ELR (cell line): ENCODE measurements around the gene ZNF641.

Experiments
- DNase-seq: peaks from one replicate; pipeline ENCODE4 v3.0.0-alpha.2; 2015; ENCODE audit warnings: low read depth

The ZNF641 gene

DNA sequence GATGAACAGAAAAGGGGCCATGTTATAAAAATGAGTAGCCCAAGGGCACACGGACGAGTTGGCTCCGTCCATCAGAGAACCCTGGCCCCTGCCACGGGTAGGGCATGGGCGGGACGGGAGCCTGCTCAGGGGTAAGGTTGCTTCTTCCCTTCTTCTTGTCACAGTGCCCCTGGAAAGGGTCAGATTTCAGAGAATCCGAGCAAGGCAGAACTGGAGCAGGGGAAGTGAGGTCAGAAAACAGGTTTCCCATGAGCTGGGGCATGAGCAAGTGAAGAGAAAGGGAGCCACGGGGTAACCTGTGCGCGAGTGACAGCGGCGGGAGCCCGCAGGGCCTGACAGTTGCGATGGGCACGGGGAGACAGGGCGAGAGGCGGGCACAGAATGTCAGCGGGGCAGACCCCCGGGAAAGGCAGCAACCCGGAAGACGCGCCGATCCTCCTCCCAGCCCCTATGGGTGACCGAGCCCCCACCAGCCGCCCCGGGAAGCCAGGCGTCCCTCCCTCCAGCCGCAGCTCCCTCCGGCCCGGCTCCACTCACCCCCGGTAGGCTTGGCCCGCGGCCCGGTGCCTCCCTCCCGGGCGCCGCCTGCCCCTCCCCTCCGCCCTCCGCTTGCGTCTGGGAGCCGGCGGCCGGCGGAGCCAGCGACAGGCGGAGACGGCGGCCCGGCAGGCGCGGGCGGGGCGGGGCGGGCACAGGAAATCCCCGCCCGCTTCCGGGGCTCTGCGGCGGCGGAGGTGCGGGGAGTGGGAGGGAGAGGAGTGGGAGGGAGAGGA lies at the start of gene ZNF641:
TSS of gene ZNF641 (minus strand) at position 671 of the 773 bp plus-strand sequence. CDS start 2,829 bp downstream, outside the sequence.
- DNase-seq, result peak; percentile 63

GRCh38 chr12:48390026-48390425 lies 39.3 kb upstream of the ZNF641 start:
- DNase-seq, result no peak

DNA sequence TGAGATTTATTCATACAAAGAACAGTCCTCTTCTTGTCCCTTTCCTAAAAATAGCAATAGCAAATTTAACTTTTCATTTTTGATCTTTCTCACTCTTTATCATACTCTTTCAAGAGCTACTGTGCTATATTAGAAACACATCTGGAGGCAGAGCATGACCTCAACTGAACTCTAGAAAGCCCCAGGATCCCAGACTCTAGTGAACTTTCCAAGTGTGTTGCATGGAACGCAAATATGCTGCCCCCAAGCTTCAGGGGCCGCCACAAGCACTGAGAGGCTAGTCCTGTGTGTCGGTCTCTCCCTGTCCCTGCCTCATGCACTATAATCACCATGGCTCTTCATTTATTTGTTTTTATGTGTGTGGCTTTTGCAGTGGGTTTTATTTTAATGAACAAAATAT lies 38.7 kb upstream of the ZNF641 start:
- no peak for DNase-seq

- peak; percentile 39 for DNase-seq
Observed at GRCh38 chr12:48388938-48389337, 38.2 kb upstream of the ZNF641 start.

DNA sequence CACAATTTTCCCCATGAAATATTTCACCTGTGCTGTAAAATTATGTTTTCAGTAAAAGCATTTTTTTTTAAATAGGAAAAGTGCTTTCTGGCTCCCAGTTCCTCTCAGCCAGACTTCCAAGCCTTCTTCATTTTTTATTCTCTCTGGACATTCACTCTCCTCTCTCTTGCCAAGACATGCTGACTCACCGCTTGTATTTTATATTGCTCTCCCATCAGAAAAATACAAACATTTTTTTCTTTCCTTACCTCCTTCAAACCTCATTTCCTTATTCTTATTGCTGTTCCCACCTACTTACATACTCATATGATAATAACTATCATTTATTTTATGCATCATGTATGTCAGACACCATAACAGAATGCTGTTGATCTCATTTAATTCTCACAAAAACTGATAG lies 37.7 kb upstream of the ZNF641 start:
- DNase-seq, result peak; percentile 14

- DNase-seq, result no peak
Observed at GRCh38 chr12:48380596-48380995, 29.9 kb upstream of the ZNF641 start.

DNA sequence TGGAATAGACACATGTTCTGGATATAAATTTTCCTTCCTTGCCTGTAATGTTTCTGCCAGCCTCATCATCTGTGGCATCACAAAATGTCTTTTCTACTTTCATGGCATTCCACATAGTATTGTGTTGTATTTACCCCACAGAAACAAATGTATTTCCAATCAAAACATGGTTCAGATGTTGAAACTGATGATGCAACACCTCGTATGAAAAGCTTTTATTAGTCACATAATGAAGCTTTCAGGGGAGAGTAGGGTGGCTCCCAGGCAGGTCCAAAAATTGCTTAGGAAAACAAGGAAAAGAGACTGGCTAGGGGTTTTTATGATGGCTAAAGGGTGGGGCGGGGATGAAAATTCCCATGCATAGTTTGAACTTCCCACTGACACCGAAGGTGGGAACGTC lies 29.1 kb upstream of the ZNF641 start:
- no peak for DNase-seq

DNA sequence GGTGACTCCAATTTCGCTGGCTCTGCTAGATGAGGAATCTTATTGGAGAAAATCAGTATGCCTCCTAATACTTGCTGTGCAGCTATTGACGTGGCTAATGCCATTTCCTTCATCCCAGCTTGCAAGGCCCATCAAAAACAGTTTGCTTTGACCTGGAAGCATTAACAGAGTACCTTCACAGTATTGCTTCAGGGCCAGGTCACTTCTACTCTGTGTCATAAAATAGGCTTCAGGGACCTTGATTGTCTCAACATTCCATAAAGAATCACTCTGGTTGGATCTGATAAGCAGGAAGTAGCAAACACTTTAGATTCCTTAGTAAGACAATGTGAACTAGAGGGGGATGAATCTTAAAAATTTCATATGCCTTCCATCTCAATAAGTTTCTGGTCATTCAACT lies 26.9 kb upstream of the ZNF641 start:
- no peak for DNase-seq

DNA sequence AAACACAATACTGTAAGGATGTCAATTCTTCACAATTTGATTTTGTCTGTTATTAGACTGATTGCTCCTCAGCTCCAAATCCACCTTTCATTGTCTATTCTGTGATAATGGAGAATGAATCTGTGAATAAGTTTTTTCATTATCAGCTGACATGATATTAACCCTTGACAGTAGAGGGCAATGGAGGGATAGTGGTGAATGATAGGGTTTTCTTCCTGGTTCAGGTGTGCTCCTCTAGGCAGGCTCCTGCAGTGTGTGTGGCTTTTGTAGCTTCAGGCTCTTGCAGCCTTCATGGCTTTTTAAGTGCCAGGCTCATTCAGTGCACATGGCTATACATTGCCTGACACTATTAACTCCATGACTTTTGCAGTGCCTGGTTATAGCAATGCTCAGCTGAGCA lies 23.4 kb upstream of the ZNF641 start:
- DNase-seq, result no peak

DNA sequence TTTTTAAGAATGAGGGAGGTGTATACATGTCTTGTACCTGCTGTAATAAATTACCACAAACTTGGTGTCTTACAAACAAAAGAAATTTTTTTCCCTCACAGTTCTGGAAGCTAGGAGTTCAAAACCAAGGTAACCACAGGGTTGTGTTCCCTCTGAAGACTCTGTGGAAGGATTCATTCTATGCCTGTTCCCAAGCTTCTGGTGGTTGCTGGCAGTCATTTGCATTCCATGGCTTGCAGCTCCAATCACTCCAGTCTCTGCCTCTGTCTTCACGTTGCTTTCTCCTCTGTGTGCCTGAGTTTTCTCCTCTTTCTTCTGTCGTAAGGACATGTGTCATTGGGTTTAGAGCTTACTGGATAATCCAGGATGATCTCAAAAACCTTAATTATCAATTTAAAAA lies 15.4 kb upstream of the ZNF641 start:
- DNase-seq, result no peak

GRCh38 chr12:48361664-48362339 lies 11.1 kb upstream of the ZNF641 start:
- no peak for DNase-seq

DNA sequence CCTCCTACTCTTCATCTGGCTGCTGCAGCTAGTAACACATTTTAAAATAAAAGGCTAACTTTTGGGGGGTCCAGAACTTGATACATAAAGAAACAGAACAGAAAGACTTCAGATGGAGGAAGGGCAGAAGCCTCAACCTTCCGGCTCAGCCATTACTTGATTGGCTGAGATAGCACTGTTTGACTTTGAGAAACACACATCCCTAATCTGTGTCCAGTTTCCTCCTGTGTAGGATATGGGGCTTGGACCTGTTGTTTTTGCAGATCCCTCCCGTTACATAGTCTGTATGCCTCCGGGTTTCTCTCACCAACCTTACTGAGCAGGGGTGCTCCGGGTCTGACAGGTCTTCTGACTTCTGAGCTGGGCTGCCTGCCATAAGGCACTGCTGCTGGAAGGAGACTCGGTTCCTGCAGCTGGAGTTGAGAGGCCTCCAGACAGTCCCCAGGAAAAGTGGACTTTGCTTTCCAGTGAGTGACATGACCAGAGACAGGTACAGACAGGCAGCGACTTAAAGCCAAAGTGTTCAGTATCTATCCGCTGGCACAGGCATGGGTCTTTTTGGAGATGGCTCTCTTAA lies 8.3 kb upstream of the ZNF641 start:
- DNase-seq, result no peak

DNA sequence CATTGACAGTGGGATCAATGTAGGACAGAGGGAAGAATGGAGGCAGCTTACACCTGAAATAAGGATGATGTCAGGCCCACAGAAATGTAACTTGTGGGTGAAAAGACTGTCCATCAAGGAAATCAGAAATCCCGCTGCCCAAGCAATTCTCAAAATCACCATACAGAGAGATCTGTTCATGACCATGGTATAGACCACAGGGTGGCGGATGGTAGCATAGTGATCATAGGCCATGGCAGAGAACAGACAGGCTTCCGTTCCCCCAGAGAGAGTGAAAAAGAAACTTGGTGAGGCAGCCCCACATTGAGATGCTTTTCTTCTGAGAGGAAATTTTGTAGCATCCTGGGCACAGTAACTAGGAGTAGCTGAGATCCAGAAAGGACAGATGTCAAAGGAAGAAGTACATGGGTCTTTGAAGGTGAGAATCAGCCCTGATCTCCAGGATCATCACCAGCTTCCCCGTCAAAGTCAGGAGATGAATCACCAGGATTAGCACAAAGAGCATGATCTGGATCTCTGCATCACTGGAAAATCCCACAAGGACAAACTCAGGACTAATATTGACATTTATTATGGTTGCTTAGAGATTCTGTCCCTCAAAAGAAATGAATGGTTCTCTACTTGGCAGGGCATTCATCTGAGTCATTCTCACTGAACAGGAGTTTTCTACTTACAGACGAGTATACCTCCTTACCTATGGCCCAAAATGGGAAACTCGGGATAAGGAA lies 5.5 kb upstream of the ZNF641 start:
- DNase-seq, result no peak

DNA sequence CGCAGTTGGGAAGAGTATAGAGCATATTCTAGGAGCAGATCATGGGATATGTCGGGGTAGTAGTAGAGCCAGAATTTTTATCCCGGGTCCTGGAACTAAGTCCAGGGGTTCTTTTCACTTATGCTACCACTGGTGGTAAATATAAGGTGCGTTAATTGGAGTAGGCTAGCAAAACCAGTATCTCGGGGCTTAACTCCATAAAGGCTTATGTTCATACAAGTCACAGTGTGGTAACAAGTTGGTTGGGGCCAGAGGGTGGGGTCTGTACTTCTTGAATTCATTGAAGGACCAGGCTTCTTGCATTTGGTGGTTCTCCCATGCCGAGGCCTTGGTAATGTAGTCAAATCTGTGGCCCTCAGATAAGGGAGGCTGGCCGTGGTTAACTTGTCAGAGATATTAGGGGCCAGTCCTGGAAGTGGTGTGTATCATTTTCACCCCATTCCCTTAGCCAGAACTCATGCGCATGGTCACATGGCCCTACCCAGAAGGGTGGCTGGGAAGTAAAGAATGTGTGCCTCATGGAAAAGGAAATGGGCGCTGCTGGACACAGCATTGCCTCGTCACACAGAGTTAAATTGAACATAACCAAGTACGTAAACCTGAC lies 1.5 kb upstream of the ZNF641 start:
- DNase-seq, result no peak

- DNase-seq, result peak; percentile 66
Observed at GRCh38 chr12:48351022-48351708, 446 bp upstream of the ZNF641 start.

DNA sequence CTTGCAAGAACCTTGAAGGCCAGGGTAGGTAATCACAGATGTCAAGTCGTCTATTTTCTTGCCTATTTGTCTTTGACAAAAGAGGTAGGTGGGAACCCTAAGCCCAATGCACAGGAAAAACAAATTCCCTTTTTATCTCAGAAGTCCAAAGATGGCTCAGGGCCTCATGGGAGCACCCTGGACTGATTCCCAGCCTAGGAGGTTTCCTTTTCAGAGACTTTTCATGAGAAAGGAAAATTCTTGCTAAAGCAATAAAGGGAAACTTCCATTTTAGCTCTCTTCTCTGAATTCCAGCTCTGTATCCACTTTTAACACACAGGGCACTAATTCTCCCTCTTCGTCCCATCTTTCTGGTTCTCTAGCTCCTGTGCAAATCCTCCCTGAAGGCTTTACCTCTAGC lies 1.2 kb downstream of the ZNF641 start:
- DNase-seq, result no peak

- no peak for DNase-seq
Observed at GRCh38 chr12:48342980-48343379, 7.7 kb downstream of the ZNF641 start.

GRCh38 chr12:48340943-48341342 lies 9.8 kb downstream of the ZNF641 start:
- no peak for DNase-seq

- no peak for DNase-seq
Observed at GRCh38 chr12:48339442-48340117, 11.1 kb downstream of the ZNF641 start.

DNA sequence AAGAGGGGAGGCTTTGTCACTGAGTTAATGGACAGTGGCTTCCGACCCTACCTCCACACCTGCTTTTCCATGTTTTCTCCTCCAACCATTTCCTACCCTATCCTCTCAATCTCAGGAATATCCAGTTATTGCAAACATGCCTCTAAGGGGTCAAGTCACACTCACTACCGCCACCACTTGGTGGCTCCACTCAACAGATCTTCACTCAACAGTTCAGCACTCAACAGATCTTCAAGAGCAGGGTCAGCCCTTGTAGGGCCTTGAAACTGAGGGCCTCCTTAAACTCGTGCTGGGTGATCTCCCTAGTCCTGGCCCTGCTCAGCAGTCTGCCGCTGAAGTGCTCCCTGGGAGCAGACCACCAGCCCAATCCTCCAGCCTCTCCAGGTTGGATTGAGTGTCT lies 14.2 kb downstream of the ZNF641 start:
- no peak for DNase-seq

GRCh38 chr12:48336061-48336460 lies 14.7 kb downstream of the ZNF641 start:
- no peak for DNase-seq
